AML-193 (cell line): ENCODE results near the gene CD36.

Experiments
- DNase-seq, 2 experiments: peaks; one replicate each; lab custom pipeline; 2025; lab: John Stamatoyannopoulos, UW

CD36 gene

DNA sequence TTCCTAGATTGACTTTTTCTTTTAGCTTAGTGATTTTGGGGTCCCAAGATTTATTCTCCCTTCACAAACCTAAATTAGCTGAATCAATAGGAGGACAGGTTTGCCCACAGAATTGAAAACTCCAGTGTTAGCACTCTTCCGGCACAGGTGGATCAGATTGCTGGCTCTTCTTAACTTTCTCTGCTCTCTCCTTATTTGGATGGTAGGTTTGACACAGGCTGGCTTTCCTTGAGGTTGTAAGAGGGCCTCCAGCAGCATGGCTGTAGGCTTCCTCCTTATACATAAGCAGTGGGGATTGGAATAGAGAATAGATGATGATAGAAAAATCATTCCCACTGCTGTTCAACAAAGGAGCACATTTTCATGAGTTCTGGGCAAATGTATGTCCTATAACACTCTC, 9.4 kb upstream of the CD36 start:
- DNase-seq: no peak

GRCh38 chr7:80630608-80631405, 7.6 kb upstream of the CD36 start:
- DNase-seq: no peak

GRCh38 chr7:80631421-80631820, 7.0 kb upstream of the CD36 start:
- DNase-seq: no peak

DNA sequence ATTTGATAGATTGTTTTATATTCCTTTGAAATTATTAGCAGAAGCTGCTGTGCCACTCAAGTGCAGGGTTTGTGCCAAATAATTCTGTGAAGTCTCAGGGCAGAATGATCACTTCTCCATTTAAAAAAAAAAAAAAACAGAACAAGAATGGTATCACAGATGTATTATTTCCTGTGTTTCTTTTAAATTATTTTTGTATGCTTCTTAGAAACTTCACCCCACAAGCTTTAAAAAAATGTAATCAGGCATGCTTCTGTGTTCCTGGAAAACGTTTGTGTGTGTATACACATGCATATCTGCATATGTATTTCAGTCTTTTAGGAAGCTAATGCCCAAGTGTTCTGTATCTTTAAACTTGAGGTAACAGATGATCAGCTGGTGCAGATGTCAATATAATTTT, 6.3 kb upstream of the CD36 start:
- DNase-seq: peak; percentile 5 to 20

GRCh38 chr7:80632819-80633218, 5.6 kb upstream of the CD36 start:
- no peak for DNase-seq

DNA sequence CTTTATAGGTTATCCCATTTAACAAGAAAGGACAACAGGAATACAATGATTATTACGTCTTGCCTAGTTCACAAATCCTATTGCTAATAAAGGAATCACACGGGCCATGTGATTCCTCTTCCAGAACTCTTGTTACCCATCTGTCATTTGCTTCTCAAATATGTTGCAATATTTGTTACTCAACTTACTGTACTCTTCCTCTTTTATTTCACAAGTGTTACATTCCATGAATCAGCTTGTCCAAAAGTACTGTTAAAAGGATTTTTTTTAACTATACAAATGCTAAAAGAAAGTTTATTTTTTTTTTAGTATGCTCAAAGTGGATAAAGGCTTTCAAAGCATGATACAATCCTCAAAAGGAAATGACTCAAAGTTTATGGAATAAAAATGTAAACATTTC, 3.9 kb upstream of the CD36 start:
- DNase-seq: peak; percentile 91

GRCh38 chr7:80635533-80635932, 2.9 kb upstream of the CD36 start:
- DNase-seq: no peak

DNA sequence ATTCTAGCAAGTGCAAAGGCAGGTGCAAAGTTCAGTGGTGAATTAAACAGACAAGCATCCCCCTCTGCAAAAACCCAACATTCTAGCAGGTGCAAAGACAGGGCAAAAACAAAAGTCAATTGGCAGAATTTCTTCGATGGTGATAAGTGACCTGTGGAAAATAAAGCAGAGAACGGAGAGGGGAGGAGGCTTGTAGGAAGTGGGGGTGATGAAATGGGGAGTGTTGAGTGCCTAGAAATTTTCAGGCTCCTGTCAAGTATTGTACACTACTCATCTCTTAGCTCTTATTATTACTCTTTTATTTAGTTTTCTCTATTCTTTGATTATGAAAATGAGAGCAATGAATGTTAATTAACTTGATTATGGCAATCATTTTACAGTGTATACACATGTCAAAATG, 2.4 kb upstream of the CD36 start:
- DNase-seq: no peak

DNA sequence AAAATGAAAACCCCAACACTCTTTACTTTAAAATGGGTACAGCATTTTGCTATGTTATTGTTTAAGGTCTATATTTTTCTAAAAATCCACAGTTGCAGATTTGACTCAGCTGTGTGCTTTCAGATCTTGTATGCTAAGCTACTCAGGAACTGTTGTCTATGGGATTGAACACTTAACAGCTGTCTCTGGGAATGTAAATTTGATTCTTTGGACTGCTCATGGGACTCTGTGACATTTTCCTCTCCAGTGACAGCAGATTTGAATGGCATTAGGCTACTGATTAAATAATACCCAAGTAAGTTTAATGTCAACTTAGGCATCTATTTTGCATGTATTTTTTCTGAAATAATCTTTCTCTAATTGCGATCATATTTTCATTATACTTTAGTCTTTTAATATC, 1.7 kb upstream of the CD36 start:
- no peak for DNase-seq

- no peak for DNase-seq
These were observed 988 bp upstream of the CD36 start for GRCh38 chr7:80637454-80637853.

DNA sequence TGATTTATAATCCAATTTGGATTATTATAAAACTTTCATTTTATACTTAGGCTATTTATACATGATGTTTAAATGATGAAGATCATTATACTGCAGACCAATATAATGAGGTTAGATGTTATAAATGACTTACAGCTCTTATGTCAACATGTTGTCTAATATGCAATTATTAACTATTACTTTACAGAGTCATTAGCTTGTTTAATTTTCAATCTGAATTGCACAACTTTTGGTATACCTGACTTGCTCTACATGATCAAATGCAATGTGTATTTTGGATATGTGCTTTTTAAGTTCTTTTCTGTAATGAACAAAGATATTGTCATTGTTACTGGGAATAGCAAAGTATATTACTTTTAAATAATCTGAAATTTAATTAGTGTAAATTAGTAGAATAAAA, 569 bp downstream of the CD36 start:
- no peak for DNase-seq

- DNase-seq: no peak
These were observed 2.4 kb downstream of the CD36 start for GRCh38 chr7:80640846-80641245.

DNA sequence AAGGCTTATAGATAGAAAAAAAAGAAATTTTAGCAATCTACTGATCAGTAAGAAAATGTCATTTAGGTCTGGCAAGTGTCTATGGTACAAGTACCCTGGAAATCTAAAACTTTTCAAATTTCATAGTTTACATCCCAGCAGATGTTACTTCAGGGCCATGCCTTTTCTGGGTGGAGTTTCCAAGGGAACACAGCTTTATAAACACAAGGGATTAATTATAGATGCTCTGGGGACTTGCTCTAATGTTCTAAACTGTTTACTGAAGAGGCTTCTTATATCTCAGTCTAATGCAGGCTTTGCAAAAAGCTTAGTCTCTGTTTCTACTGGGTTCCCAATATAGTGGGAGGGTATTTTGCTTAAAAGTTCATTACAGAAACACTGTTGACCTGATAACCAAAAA, 3.1 kb downstream of the CD36 start:
- no peak for DNase-seq

- DNase-seq: peak; percentile 14 to 59
These were observed 4.4 kb downstream of the CD36 start for GRCh38 chr7:80642871-80643270.

DNA sequence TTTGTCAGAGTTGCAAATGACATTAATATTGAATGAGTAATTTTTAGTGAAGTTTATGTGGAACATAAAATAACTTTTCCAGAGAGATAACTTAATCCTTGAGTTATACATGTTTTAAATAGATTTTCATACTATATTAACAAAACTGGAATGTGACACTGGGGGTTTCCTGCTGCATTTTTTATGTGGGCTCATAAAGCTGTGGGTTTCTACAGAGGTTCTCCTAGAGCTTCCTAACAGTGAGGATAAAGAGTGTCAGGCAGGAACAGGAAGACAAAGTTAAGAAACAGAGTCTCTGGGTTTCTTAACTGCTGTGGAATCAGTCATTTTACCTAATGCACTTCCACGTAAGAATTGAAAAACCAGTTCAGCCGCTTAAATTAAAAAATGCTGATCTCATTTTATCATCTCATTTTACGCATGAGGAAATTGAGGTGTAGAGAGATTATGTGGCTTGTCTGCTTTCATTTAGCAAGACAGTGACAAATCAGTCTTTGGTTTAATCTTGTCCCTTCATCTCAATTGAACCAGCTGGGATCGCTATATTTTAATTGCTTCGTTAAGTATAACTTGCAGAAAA, 5.0 kb downstream of the CD36 start:
- DNase-seq: peak; percentile 71 to 72

- no peak for DNase-seq
These were observed 5.6 kb downstream of the CD36 start for GRCh38 chr7:80644054-80644453.

GRCh38 chr7:80646083-80646865, 7.8 kb downstream of the CD36 start:
- DNase-seq: no peak

DNA sequence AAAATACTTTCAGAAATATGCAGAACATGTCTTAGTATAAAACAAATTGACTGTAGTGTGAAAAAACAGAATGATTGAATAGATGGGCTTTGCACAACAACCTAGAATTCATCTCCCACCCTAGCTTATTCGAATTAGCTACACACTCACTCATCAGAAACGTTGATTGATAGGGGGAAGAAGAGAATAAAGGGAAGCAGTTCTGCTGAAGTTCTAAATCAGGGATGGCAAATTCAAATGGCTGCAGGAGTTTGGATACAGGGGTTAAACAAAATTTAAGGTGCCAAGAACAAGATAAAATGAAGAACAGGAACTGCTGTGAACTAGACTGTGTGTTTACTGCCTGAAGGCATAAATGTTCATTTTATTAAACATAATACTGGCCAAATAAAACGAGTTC, 9.0 kb downstream of the CD36 start:
- no peak for DNase-seq

DNA sequence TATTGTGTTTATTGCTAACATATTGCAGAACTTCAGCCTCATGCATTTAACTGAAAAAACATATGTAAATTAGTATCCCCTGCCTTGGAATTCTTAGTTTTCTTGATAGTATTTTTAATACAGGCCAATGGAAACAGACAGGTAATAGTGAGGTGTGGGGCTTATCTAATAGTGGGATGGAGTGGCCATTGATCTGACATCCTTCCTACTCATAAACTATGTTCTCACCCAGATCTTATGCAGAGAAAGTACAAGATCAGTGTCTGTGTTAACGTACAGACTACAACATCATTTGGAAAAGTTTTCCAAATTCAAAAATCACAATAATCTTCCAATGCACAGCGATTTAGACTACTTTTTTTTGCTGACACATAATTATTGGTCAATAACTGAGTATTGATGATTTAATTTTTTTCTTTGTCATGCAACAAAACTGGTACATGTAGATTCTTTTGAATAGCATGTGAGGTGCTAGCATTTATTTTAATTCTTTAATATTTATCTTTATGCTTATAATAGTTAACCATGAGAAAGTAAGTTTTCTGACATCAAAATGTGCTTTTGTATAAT, 9.7 kb downstream of the CD36 start:
- no peak for DNase-seq

DNA sequence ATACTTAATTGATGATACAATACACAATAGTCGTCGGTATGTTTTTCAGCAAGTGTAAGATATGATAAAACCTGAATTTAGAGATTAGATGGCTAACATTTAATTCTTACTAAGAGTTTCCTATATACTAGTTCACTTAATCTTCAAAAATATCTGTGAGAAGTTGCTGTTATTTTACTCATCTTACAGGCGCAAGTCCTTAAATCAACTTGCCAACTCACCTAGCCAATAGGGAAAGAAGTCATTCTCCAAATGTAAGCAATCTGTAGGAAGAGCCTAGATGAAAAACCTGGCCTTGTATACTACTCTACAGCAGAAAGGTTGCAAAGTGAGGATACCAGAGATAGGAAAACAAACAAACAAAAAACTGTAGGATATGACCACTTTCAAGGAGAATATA, 10.6 kb downstream of the CD36 start:
- no peak for DNase-seq

GRCh38 chr7:80650030-80650429, 11.6 kb downstream of the CD36 start:
- no peak for DNase-seq

DNA sequence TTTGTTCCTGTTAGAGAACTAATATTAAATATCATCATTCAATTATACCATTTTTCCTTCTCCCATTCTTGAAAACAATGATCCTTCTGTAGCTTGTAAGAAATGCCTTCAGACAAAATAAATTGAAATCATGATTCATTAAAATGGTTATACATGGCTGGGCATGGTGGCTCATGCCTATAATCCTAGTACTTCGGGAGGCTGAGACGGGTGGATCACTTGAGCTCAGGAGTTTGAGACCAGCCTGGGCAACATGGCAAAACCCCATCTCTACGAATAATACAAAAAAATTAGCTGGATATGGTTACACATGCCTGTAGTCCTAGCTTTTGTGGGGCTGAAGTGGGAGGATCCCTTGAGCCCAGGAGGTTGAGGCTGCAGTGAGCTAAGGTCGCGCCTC, 13.0 kb downstream of the CD36 start:
- DNase-seq: no peak

DNA sequence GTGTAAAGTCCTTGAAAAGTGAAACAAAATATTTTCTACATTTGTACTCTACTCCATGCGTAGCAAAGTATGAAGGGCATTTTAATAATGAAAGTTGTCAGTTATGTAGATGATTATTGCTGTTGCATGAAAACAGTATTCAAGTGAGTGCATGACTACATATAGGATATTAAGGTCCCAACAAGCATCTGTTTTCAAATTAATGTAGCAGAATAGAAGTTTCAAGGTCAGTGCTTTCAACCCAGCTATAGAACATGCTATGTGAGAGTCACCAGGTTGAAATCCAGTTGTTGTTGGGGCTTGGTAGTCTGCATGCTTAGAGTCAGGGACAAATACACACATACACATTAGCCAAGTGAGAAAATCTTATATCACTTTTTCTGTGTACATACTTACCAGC, 14.8 kb downstream of the CD36 start:
- no peak for DNase-seq
